Fibroblast of skin of right quadriceps (primary cell): ENCODE measurements around the gene CHMP3.

Source experiments
- DNase-seq: peaks from one replicate; pipeline ENCODE4 v3.0.0-alpha.2; 2013

The CHMP3 gene

DNA sequence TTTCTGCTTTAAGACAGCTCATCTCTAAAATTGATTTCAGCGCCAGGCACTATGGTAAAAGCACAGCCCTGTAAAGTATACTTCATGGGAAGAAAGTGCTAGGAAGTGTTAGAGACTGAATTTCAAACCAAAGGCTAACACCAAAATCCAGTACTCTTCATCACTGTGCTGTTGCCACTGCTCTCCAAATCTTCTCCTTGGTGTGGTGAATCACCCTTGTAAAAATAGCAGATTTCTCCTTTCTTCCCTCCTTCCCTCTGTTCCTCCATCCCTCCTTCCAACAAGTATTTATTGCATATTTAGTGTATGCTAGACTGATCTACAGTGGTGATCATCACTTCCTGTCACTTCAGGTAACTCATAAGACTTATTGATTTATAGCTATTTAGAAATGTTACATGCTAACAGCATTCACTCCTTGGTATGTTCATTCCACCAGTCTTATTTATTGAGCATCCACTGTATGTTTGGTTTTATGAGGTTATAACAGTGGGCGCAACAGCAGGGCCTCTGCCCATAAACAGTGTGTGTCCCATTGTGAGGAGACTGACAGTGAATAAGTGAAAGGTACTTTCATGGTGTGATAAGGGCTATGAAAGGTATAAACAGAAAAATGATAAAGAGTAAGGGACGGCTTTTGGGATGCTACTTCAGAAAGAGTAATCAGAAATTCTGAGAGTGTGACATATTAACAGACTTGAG, 102.0 kb downstream of the CHMP3 start:
- DNase-seq: no peak

DNA sequence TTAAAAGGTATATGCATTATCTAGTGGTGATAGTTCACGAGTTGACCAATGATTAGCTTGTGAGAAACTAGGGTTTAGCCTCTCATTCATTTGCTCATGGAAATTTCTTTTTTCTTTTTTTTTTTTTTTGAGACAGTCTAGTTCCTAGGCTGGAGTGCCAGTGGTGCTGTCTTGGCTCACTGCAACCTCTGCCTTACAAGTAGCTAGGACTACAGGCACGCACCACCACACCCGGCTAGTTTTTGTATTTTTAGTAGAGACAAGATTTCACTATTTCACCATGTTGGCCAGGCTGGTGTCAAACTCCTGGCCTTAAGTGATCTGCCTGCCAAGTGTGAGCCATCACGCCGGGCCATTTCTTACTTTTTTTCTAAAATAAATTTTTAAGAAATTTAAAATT, 108.1 kb downstream of the CHMP3 start:
- no peak for DNase-seq

DNA sequence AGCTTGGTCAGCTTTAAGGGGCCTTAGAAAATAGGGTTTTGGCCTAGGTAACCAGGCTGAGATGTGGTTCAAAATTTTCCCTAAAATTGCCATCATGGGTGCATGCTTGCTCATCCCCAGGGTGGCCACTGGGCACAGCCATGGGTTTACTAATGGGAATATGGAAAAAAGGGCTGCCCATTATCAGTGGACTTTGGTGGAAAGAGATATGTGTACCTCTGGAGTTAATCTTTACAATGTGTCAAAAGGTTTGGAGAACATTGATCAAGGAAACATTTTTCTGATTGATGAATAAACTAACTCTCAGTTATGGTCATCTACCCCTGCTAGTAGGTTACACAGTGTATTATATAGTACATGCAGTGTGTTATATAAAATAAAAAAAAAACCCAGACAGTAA, 109.0 kb downstream of the CHMP3 start:
- no peak for DNase-seq

DNA sequence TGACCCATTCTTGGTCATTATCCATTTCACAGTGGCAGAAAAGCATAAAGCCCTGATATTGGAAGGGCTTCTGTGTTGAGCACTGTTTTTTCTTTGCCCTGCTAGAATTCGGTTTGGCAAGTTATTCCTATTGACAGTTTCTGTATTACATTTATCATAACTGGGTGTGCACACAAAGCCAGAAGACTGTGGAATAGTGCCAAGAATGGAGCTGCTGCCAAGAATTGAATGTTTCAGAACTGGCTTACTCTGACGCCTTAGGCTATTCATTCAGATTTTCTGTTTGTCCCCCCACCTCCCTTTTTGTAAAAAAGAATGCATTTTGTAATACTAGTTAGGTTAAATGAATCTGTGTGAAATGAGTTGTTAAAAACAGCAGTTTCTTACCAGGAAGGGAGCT, 109.4 kb downstream of the CHMP3 start:
- DNase-seq: peak; percentile 73
